Measurements from ENCODE around the gene NUDT6.

- TF ChIP-seq, protein P1, sequence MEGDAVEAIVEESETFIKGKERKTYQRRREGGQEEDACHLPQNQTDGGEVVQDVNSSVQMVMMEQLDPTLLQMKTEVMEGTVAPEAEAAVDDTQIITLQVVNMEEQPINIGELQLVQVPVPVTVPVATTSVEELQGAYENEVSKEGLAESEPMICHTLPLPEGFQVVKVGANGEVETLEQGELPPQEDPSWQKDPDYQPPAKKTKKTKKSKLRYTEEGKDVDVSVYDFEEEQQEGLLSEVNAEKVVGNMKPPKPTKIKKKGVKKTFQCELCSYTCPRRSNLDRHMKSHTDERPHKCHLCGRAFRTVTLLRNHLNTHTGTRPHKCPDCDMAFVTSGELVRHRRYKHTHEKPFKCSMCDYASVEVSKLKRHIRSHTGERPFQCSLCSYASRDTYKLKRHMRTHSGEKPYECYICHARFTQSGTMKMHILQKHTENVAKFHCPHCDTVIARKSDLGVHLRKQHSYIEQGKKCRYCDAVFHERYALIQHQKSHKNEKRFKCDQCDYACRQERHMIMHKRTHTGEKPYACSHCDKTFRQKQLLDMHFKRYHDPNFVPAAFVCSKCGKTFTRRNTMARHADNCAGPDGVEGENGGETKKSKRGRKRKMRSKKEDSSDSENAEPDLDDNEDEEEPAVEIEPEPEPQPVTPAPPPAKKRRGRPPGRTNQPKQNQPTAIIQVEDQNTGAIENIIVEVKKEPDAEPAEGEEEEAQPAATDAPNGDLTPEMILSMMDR (IDR thresholded peaks at IDR 0.05) = no peak
- no peak for TF ChIP-seq ZFX (IDR thresholded peaks at IDR 0.05; ENCODE audit: borderline replicate concordance)
Measured at GRCh38 chr4:122896270-122896669, 26.1 kb downstream of the NUDT6 start.
